GM21447 (cell line): ENCODE data around the gene SOX21.

ENCODE experiments used
- ATAC-seq: cut with Tn5 transposase; IDR thresholded peaks from one replicate; pipeline ENCODE4 v1.9.1; 2021; ENCODE audit not compliant: unreplicated experiment

SOX21 gene

DNA sequence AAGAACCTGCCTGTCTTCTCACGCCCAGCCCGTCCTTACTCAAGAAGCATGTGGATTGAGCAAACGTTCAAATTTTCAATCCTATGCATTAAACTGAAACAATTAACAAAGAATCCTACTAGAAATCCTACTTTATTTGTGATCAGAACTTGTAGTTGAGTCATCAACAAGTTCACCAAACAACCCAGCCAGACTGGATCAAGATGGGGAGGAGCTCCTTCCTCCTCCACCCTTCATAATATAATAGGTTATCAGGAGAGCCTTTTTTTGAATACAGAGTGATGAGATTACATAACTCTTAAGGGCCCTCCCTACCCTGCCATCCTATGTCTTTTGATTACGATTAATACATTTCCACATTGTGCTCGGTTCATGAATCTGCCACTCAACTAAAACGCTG is 32.7 kb downstream of the SOX21 start:
- ATAC-seq, result no peak

DNA sequence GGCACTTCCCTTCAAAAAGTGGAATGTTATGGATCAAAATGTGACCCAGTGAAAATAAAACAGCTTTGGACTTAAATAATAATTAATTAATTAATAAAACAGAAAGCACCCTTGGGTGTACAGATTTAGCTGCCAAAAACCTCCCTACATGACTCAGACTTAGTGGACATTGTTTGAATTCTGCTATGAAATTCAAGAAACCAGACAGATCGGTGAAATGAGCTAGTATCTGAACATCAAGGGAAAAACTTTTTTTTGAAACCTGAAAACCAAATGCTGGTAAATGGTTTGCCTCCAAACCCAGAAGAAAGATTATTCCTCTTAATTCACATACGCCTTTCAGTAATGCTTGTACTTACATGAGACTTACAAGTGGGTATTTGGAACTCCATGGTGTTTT is 33.5 kb downstream of the SOX21 start:
- ATAC-seq, result no peak

DNA sequence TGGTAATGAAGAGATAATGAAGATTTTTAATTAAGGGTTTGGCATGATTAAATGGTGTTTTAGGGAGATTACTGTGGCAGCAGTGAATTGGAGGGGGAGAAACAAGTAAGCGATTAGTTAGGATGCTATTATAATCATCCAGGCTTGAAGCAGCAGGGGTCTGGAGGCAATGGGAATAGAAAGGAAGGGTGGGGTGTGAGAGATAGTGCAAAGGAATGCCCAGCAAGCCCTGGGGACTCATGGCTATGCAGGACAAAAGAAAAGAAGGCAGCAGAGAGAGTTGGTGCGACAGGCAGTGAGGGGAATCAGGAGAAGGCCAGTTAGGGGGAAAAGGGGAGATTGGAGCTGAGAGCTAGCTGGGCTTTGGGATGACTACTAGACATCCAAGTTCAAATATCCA is 34.5 kb downstream of the SOX21 start:
- no peak for ATAC-seq

DNA sequence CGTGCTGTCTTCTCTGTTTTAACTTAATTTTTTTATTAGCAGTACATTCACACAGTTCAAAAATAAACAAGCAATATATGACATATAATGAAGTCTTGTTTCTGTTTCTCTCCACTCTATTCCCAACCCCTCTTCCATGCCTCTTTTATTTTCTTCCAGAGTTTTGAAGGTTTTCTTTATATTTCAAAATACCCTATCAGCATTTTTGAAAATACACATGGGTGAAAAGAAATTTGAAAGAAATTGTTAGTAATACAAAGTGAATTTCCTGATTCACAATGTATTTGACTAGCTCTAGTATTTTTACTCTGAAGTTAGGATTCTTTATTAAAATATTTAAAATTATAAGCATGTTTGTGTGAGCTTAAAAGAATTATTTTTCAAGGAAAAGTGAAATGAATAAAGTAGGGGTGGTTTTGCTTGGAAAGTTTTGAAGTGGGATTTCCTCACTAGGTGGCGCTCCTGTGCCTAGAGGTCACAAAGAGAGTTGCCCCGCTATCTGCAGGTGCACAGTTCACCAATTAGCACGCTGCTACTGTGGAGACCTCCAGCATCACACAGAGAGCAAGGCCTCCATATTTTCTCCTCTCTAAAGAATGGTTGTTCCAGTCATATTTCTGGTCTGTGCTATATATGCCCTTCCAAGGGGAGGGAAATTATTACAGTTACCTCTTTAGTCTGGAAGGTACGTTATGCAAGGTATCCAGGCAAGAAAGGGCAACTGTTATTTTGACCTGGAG is 37.6 kb downstream of the SOX21 start:
- peak; percentile 65 for ATAC-seq

DNA sequence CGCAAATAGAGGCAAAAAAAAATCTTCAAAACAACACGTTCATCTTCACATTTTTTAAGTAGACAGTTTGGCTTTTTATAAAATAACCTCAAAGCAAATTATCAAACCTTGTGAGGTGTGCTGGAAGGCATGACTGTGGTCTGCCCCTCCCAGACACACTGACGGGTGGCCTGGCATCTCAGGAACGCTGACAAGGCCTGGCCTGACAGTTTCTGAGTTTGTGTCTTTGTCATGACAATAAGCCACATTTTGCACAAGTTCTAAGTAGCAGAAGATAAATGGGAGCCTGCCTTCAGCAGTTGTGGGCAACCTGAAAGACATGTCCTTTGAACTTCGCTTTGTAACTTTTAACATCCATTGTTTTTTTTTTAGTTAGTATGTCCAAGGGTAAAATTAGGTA is 38.5 kb downstream of the SOX21 start:
- no peak for ATAC-seq

DNA sequence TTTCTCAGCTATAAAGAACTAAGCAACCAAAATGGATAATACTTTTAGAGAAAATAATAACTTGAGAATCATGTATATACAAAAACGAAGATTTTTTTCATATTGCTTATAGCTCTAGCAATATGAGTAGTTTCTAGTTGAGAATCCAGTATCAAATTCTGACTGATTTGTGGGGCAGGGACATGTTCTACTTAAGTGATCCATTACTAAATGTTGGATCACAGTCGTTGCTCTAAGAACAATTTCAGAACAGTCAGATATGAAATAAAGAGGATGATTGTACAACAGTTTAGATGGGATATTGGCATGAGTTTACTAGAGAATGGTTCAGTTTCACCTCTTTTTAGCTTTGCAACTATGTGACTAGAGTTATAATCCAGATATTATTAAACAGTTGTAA is 39.9 kb downstream of the SOX21 start:
- no peak for ATAC-seq

DNA sequence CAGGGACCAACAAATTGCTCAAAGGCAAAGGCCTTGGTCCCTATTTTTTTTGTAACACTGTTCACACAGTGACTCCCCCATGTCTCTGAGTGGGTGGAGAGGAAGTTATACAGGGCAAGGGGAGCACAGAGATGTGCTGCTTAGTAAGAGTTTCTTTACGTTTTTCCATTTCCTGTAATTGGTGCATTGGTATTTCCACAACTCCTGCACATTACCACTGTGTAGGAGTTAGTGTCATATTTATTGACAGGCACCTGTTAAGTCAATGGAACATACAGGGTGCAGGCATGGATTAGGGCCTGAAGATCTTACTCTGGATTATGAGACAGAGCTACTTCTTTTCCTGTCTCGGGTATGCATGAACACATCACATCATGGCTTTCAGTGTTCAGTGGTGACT is 45.2 kb downstream of the SOX21 start:
- ATAC-seq, result no peak

DNA sequence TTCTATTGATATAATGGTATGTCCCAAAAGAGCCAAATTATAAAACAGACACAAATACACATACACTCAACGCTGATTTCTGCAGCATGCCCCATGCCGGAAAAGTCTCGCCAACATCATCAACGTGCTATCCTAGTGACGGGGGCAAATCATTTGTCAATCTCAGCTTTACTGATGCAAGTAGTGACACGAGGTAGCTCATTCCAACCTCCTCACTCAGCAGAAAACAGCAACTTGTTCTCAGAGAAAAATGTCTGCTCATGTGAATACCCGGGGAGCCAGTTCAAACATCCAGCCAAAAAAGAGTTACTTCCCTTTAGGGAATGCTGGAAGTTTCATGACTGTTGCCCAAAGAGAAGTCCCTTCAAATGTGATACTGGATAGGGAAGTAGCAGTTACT is 46.3 kb downstream of the SOX21 start:
- ATAC-seq, result no peak

DNA sequence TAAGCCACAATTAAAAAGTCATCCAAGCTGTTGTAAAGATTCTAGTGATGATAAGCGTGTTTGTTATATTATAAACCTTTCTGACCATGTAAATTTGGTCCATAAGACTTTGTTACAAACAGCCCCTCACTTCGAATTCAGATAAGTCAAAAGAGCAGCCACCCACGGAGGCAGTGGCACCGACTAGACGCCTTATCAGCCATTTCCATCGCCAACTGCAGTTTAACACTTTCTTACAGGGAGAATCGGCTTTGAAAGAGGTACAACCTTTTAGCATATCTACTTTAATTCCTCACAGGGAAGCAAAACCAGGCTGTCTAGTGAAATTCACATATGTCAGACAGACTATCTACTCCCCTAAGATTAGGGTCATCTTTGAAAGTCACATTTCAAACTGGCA is 47.5 kb downstream of the SOX21 start:
- ATAC-seq, result no peak

DNA sequence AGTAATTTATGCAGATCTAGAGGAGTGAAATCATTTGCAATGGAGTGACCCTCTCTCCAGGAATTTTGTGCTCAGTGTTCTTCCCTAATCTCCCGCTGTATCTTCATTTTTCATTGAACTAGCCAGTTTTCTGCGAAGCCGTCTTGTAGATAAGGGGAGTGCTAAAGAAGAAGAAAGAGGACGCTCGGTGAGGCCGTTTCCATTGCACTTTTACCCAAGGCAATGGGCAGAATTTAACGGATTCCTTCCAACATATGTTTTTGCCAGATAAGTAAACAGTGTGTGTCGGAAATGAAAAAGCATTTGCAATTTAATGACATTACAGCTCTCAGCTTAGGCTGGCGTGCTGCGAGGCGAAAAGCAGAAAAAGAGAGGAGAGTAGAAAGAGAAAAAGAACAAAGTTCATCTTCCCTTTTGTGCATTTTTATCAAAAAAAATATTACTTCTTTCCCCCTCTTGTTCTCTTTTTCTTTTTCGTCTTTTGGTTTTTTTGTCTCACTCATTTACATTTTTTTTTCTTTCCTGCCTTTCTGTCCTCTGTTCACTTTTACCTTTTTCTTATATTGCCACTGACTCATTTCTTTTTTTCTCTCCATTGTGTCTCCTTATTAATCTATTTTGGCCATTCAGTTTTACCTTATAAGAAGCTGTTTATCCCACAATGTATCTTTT is 49.9 kb downstream of the SOX21 start:
- ATAC-seq, result no peak

DNA sequence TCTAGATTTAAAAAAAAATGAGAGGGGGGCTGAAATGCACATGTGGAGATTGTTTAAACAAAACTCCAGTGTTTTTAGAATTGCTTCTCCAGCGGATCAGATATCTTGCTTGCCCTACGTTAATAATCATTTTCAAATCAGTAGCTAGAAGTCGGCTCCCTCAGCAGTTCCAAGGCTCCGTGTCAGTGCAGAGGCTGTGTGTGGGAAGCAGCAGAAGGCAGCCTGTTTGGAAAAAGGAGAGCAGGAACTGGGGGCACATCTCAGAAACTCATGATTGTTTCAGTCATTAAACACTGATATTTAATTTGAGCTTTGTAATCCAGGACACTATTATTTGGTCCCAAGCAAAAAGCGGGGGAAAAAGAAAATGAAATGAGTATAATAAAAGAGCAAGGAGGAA is 50.9 kb downstream of the SOX21 start:
- ATAC-seq, result no peak

DNA sequence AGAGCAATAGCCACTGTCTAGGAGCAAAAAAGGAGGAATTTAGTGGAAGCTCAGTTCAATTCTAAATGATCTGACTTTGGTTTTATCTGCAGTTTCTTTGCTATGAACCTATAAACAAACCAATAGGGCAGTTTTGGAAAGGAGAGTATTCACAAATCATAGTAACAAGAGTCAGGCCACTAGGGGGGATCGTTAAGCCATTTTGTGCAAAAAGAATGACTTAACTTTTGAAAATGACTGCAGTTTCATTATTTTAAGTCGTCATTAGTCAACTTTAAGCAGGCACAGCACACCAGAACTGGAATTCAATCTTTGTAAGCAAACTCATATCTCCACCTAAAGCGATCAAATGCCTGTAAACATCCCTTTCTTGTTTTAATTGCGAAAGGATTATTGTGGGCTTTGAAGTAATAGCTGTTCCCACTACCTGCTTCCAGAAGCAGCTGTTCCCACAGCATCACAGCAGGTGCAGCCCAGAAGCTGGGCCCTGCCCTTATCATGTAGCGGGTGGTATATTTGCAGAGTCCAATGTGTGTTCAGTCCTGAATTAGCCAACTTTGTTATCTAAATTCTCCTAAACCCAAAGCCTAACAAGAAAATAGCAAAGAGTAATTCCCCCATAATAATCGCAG is 51.5 kb downstream of the SOX21 start:
- no peak for ATAC-seq
